PC-9 (cell line): ENCODE measurements around the gene KRT14.

Experiments
- EZH2 ChIP-seq: fragments of 200-600 bp; sonication (generic); IDR thresholded peaks from 2 replicates; pipeline ENCODE4 v1.8.0; 2017; ENCODE audit warnings: antibody characterized with exemption, low read depth
- TF ChIP-seq, protein P1 (sequence below): fragments of 200-600 bp; sonication (generic); conservative IDR thresholded peaks from 2 replicates; pipeline ENCODE4 v1.6.1; 2017; ENCODE audit warnings: mixed run types, antibody characterized with exemption, mild to moderate bottlenecking, moderate library complexity

DNA sequence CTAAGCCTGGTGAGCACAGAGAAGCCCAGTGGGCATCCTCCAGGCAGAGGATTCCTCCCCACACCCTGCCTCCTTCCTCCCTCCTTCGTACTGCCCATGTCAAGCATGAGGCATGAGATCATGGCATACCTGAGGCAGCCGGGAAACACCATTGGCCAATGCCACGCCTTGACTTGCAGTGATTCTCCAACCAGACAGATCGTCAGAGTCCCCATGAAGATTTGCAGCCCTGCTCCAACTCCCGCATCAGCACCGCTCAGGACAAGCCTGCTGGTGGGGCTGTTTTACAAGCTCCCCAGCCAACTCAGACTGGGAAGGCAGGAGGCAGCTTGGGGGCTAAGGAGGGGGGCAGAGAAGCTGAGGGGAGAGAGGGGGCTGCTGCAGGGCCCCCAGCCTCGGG lies 28.8 kb upstream of the KRT14 start:
- TF ChIP-seq, protein P1, sequence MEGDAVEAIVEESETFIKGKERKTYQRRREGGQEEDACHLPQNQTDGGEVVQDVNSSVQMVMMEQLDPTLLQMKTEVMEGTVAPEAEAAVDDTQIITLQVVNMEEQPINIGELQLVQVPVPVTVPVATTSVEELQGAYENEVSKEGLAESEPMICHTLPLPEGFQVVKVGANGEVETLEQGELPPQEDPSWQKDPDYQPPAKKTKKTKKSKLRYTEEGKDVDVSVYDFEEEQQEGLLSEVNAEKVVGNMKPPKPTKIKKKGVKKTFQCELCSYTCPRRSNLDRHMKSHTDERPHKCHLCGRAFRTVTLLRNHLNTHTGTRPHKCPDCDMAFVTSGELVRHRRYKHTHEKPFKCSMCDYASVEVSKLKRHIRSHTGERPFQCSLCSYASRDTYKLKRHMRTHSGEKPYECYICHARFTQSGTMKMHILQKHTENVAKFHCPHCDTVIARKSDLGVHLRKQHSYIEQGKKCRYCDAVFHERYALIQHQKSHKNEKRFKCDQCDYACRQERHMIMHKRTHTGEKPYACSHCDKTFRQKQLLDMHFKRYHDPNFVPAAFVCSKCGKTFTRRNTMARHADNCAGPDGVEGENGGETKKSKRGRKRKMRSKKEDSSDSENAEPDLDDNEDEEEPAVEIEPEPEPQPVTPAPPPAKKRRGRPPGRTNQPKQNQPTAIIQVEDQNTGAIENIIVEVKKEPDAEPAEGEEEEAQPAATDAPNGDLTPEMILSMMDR = no peak; the same call in 1 of the 2 replicates
- no peak for TF ChIP-seq EZH2
